HuH-7.5 (cell line): ENCODE data around the gene CLIC1.
A peak's percentile ranks its signal among the peaks of the same experiment; 100 is the strongest.

Experiments used
- DNase-seq: peaks from one replicate; pipeline ENCODE4 v3.0.0; 2011; ENCODE audit warnings: low spot score

CLIC1 gene

DNA sequence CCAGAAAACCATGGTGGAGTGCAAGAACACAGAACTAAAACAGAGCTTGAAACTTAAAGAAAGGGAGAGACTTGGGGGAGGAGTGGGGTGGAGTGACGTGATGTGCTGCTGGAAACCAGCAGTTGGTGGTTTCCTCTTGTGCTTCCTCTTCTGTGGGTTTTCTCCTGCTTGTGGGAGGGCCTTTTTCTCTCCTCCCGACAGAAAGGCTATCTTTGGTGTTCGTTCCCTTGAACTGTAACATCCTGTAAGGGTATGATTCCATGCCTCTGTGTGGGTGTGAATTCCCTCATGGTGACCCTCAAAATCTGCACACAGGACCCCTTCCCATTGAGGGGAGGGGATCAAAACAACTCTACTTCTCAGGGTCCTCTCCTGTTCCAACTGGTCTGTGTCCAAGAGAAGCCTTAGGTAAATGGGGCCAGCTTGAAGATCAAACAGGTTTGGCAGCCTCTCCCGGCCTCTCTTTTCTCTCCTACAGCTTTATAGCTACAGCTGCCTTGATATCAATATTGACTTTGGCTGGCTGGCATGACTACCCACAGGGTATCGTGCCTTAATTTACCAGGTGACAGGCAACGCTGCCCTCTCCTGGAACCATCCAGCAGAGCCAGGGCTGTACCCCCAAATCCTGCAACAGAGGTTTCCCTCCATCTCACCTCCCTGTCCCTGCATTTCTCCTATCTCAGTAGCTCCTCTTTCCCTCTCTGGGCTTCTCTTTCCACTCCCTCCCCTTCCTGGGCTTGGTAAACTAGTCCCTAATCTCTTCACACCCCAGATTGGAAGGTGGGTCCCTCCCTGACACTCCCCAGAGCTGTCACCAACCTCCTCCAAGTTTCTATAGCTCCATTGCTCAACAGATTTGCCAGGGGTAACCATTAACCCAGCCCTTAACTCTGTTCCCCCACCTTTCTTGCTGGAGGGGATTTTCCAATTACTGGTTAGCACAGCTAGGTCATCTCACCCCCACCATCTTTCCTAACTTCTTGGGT is 2.0 kb upstream of the CLIC1 start:
- peak; percentile 66 for DNase-seq

DNA sequence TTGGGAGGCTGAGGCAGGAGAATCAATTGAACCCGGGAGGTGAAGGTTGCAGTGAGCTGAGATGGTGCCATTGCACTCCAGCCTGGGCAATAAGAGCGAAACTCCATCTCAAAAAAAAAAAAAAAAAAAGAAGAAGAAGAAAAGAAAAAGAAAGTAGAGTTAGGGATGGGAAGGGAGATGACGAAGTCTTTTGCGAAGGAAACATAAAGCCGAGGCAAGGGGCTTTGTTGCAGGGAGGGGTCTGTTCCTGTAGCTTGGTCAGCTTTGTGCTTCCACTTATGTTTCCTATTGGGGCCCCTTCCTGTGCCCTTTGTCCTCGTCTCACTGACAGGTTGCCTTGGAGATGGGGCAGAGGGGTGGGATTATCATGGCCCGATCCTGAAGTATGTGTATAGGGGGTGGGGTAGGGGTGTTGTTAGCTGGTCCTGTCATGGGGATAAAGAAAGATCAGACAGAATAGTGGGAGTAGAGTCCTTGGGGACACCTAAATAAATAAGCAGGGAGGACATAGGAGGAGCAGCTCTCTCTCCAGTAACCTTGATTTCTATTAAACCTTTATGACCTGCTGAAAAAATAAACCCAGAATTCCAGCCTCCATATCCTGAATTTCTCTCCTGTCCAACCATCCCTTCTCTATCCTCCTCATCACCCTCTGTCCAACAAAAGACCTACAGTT is 1.1 kb upstream of the CLIC1 start:
- DNase-seq: peak; percentile 60

DNA sequence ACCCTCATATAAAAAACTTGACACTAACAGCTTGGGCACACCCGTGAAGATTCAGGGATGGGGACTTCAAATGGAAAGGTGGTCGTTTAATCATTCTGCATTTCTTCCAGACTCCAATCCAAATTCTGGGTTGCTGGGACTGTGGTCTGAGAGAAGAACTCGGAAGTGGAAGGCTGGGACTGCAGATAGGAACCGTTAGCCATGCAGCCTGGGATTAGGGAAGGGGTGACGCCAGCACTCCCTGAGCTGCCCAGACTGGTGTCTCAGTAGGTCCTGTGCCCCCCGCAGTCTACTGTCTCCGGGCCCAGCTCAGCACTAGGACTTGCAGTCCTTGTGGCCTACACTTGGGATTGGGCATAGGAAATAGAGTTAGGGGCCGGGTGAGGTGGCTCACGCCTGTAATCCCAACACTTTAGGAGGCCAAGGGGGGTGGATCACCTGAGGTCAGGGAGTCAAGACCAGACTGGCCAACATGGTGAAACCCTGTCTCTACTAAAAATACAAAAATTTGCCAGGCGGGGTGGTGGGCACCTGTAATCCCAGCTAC is 511 bp upstream of the CLIC1 start:
- no peak for DNase-seq

DNA sequence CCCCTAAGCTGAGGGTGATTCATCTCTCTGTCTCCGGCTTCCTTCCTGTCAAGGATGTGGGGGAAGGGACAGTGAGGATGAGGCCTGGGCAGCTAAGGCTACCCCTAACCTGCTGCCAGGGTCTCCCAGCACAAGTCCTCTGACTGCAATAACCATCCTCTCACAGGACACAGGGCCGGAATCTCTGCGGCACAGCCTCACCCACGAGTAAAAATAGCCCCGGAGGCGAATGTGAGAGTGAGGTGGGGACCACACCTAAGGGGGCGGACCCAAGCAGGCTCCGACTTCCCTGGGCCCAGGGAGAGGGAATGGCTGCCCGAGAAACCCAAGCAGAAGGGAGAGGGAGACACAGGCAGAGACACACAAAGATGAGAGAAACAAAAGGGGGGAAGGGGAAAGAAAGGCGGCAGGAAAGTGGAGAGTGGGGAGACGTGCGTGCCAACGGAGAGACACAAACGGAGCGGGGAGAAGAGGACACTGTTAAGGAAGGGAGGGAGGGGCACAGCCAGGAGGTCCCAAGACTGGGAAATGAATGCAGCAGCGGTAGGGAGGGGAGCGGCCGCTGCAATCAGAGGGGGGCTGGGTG is 1.4 kb downstream of the CLIC1 start:
- DNase-seq: peak; percentile 33

DNA sequence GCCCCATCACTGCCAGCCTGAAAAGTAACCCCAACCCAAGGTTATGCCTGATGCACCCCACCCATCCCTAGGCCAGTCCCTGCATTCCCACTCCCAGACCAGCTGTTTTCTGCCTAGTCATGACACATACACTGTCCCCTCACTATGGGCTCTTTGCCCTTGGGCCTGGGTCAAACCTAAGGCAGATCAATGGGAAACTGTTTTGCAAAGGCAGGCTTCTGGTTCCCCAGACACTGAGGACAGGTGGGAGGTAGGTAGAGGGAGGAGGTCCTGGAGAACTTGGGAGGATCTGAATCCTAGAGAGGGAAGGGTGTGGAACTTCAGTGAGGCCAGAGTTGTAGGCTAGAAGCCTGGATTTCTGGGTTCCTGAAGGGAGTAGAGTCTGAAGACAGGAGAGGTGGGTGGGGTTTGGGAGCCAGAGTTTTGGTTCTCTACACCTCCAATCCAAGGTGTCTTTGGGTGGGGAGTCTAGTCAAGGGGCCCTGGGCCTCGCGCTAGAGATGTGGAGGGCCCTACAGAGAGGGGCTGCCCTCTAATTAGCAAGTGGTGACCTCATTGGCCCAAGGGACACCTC is 2.0 kb downstream of the CLIC1 start:
- no peak for DNase-seq

DNA sequence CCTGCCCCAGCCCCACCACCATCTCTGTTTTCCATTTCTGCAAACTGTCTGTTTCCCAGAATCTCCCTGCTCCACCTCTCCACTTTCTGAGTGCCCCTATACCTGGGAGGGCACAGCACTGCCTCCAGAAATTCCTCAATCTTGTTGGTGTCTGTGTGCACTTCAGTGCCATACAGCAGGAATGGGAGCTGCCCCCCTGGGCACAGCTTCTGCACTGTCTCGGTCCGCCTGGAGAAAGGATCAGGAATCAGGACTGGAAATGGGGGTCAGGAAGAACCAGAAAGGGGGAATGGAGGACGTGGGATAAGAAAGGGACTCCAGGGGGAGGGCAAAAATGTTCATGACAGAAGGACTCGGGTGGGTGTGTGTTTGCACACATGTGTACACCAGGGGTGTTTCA is 2.6 kb downstream of the CLIC1 start:
- DNase-seq: no peak

DNA sequence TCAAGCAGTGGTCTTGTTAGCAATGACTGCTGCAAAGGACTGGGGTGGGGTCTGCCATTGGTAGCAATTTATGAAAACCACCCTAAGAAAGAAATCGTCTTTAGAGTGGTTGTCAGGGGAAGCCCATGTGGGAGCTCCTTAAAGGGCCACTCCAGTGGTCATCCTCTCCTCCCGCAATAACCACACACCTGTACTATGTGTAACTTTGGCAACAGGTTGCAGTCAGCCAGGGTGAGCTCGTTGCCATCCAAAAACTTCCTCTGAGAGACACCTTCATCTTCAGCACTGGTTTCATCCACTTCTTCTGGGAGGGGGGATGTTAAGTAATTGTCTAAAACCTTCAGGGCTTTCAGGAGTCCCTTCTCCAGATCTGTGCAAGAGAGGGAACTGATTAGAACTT is 4.3 kb downstream of the CLIC1 start:
- DNase-seq: no peak

DNA sequence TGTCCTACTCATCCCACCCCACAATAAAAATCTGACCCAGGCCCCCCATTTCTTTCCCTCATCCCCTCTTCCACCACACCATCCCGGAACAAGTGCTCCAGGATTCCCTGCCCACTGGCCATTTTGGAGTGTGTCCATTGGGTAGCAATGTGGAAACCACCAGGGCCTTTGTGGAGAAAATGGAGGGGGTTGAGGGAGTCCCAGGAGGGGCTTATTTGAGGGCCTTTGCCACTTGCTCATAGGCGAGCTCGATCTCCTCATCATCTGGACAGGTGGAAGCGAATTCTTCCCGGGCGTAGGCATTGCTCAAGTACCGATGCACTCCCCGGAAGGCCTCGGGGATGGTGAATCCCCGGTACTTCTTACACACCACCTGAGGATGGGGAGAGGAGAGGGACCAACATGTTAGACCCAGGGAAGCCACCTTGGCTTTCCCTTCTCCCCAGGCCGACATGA is 5.7 kb downstream of the CLIC1 start:
- no peak for DNase-seq

DNA sequence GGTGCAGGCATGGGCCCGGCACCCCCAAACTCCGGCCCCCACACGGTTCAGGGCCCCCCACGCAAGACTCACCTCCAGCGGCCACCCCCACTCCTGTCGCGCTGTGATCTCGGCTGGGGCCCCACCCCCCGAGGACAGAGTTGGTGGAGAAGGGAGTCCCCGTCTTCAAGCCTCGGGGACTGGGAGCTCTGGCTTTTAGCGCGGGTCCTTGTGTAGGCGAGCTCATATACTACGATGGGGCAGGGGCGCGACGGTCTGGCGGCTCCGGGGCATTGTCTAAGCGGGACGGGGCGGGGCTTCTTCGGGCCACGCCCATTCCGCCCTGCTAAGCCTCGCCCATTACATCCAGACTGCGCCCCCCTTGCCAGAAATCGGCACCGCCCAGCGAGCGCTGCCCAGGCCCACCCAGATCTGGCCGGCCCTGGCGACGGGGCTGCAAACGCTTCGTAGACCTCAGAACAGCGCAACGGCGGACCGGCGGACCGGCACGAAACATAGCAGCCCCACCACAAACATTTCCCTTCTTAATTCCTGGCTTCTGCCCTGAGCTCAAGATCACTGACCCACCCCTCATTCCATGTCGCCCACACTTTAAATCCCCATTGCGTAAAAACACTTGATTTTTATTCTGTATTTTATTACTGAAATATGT is 6.2 kb downstream of the CLIC1 start:
- peak; percentile 60 for DNase-seq

DNA sequence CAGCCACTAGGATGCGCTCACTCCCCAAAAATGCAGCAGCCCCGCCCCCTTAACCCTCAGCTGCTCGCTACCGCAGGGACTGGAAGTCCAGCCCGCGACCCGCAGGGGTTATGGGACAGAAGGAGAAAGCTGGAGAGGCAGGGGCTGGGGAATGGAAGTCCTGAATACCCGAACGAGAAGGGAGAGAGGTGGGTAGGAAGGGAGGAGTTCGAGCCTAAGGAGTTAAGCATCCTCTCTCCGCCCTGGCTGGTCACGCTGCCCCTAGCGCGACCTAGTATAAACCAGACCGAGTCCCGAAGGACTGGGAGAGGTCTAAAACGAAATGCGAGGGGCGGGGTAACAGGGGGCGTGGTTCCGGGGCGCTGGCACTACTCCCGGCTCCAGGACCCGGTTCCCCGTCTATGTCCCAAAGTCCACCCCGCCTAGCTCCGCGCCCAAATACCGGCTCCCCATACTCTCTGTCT is 6.8 kb downstream of the CLIC1 start:
- peak; percentile 86 for DNase-seq

DNA sequence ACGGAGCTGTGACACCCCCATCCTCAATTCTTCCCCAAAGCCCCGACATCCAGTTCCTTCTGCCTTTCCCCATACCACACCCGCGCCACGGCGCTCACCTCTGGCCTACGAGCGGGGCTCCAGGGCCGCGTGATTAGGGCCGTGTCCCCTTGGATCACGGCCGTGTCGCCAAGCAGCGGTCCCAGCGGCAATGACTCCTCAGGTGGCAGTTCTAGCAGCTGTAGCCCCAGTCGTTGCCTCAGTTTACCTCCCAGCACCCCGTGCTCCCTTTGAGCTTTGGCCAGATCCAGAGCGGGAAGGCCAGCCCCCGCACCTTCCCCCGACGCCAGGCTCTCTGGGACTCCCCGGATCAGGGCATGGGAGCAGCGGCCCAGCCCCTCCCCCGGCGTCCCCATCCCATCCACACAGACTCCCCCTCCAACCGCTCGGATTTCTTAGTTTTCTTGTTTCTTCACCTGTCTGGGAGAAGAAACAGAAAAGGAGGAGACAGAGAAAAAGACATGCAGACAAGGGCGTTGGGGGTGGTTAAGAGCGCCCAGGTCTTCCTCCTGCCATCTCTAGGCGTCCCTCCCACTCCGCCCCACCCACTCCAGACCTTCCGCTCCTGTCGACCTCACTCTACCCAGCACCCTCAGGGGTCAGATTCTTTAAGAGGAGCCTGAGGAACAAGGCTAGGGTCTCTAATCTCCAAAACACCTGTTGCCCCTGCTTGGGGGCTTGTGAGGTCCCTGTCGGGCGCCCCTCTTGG is 7.4 kb downstream of the CLIC1 start, which contains the start of gene DDAH2:
DDAH2 (minus strand) TSS at position 533 of the 748 bp plus-strand sequence; CDS start at position 395, 138 bp downstream.
- DNase-seq: no peak

DNA sequence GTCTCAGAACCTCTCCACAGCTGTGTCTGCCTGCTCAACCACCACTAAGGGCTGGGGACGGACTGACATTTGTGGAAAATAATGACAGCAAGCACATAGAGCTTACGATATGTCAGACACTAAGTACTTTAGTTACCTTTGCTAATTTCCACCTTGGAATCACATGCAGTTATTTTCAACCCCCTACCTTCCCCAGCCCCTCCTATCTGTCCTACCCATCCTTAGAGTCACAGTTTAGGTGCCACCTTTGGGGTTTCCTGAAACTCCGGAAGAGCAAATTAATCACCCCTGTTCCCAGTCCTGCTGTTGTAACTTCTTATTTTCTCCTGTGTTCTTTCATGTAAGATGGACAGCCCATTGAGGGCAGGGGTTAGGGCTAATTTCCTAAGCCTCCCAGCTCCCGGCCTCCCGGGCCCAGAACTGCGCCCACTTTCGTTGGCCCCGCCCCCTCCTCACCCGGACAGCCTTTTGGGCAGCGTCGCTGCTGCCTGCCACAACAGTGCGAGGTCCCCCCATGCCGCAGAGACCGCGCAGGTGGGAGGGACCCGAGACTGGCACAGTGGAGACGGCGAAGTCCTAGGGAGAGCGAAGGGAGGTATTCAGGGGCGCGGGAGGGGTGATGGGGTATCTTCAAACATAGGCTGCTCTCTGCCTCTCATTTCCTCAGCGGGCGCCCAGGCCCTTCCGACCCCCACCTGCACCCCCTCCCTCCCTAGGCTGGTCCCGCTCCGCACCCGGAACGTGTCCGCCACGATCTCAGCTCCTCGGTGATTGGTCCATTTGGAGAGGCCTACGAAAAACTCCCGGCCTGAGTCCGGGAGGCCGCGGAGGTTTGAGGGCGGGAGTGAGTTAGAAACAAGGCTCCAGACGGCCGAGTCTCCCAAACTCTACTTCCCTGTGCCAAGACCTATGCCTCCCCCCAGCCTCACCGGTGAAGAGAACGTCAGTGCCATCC is 8.3 kb downstream of the CLIC1 start:
- no peak for DNase-seq

DNA sequence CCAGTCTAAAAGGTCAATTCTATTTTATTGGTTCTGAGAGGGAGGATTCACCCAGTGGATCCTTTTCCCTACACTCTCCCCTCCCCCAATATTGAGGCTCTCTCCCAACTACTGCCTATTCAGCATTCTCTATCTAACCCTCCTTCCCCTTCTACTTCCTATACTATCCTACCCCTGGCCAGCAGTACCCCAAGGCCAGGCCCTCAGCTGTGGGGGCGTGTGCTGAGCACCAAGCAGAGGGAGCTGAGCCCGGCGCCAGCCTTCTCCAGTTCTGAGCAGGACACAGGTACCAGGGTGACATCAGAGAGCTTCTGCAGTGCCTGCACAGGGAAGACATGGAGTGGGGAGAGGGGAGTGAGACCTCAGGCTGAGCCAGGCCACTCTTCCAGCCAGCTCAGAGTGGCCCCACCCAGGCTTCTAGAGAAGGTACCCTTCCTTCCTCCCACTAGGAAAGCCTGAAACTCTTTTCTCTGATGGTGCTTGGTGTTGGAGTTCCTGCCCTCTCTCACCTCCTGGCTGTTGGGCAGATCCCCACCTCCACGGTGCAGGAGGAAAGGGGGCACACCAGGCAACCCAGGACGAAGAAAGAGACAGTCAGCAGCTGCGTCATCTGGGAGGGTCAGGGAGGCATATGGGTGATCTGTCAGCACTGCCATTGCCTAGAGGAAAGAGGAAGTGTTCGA is 9.2 kb downstream of the CLIC1 start:
- no peak for DNase-seq

DNA sequence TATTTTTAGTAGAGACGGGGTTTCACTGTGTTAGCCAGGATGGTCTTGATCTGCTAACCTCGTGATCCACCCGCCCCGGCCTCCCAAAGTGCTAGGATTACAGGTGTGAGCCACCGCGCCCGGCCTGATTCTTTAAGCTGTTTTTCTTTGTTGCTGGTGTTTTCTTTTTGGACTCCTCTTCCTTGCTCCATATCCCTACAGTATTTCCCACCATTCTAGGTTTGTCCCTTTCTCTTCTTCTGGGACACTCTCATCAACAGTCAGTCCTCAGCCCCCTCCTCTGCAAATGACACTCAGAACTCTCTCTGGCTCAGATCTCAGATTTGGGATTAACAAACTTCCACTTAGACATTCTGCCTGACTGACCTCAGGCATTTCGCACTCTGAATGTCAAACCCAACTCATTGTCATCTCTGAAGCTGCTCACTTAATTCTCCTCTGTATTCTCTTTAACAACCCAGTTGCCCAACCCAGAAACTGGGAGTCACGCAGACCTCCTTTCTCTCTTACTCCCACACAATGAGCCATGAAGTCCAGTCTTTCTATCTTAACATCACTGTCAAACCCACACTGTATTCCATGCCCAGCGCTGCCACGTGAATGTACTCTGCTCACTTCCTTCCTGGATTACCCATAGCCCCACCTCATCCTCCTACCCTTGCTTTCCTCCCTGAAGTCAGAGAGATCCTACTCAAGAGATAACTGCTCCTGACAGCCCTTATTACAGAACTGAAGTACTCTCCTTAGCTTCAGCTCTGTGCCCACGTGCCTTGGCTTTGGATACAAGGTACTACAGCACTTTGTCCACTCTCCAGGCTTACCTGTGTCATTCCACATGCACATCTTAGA is 10.6 kb downstream of the CLIC1 start:
- no peak for DNase-seq

DNA sequence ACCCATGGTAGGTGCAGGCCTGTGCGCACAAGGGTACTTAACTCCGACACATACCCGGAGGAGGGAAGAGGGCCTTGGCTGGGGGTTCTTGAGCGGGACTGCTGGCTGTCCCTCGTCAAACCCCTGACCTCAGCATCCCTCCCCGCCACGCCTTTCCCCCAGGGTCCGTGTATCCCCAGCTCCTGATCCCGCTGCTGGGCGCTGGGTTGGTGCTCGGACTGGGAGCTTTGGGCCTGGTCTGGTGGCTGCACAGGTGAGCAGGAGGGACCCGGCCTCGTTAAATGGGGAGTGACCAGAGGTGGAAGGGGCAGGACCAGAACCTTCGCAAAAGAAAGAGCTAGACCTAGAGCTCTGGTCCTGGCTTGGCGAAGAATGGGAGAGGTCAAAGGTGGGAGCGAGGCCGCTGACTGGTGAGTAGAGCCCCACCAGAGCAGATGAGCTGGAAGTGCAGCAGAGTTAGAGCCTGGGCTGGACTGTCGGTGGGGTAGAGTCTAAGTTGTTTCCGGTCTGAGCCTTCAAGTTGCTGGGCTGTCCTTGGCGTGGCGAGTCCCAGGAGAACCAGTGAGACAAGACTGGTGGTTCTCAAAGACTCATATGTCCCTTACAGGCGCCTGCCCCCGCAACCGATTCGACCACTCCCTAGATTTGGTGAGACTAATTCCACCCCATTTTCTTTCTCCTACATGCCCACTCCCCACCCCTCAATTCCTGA is 12.2 kb downstream of the CLIC1 start:
- no peak for DNase-seq

DNA sequence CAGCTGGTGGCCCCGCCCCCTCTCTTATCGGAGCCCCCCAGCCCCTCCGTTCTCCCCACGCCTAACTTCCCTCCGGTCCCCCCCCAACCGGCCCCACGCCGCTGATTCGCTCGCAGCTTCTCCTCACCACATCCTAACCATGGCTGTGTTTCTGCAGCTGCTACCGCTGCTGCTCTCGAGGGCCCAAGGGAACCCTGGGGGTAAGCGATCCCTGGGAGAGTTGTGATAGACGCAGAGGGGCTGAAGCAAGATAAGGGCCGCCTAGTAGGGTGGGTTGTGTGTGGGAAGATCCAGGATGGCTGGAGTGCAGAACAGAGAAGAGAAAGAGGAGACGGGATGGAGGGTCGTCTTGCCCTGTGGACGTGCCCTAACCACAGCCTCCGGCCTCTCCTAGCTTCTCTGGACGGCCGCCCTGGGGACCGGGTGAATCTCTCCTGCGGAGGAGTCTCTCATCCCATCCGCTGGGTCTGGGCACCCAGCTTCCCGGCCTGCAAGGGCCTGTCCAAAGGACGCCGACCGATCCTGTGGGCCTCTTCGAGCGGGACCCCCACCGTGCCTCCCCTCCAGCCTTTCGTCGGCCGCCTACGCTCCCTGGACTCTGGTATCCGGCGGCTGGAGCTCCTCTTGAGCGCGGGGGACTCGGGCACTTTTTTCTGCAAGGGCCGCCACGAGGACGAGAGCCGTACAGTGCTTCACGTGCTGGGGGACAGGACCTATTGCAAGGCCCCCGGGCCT is 12.9 kb downstream of the CLIC1 start, which contains the start of gene MPIG6B:
MPIG6B (plus strand) TSS at position 129 of the 735 bp plus-strand sequence; CDS start at position 140, 11 bp downstream.
- no peak for DNase-seq
